ENCODE measurements around the gene RORC.

The RORC gene

GRCh38 chr1:151825751-151826660, 5.6 kb downstream of the RORC start:
- no peak for FAIRE-seq

- FAIRE-seq, result no peak
Measured at GRCh38 chr1:151825204-151825603, 6.4 kb downstream of the RORC start.

GRCh38 chr1:151823175-151823574, 8.4 kb downstream of the RORC start:
- FAIRE-seq, result no peak

GRCh38 chr1:151822404-151822803, 9.2 kb downstream of the RORC start:
- no peak for FAIRE-seq

- no peak for FAIRE-seq
Measured at GRCh38 chr1:151820940-151821339, 10.7 kb downstream of the RORC start.

GRCh38 chr1:151819976-151820623, 11.5 kb downstream of the RORC start:
- no peak for FAIRE-seq

GRCh38 chr1:151819227-151819835, 12.3 kb downstream of the RORC start:
- FAIRE-seq, result no peak

- FAIRE-seq, result no peak
Measured at GRCh38 chr1:151817353-151817730, 14.3 kb downstream of the RORC start.

GRCh38 chr1:151816548-151817352, 14.9 kb downstream of the RORC start:
- no peak for FAIRE-seq

GRCh38 chr1:151815716-151816327, 15.8 kb downstream of the RORC start:
- no peak for FAIRE-seq

- no peak for FAIRE-seq
Measured at GRCh38 chr1:151814971-151815545, 16.5 kb downstream of the RORC start.

GRCh38 chr1:151814426-151814825, 17.2 kb downstream of the RORC start:
- FAIRE-seq, result no peak

GRCh38 chr1:151813271-151813977, 18.2 kb downstream of the RORC start:
- no peak for FAIRE-seq

- no peak for FAIRE-seq
Measured at GRCh38 chr1:151811181-151811580, 20.4 kb downstream of the RORC start.

GRCh38 chr1:151809985-151810556, 21.5 kb downstream of the RORC start:
- no peak for FAIRE-seq

- no peak for FAIRE-seq
Measured at GRCh38 chr1:151809290-151809984, 22.2 kb downstream of the RORC start.

GRCh38 chr1:151807766-151808165, 23.8 kb downstream of the RORC start:
- no peak for FAIRE-seq

GRCh38 chr1:151807131-151807530, 24.5 kb downstream of the RORC start:
- FAIRE-seq, result no peak

- FAIRE-seq, result no peak
Measured at GRCh38 chr1:151806170-151806569, 25.4 kb downstream of the RORC start.

GRCh38 chr1:151805066-151805820, 26.4 kb downstream of the RORC start, which contains the start of gene LINGO4:
Gene LINGO4, minus strand, starts transcription at chr1:151805419. Its CDS starts 2,715 bp downstream, at chr1:151802704.
- no peak for FAIRE-seq

Measured in A204.1 (cell line).